Parathyroid adenoma (tissue), 2 donors: ENCODE data around the gene ENOPH1.

Source experiments
- H2AFZ ChIP-seq: fragments of 300-600 bp; sonication (generic); one replicate; pipeline ENCODE4 v1.7.0; 2017; ENCODE audit warnings: antibody characterized with exemption, mild to moderate bottlenecking
- H3K27ac ChIP-seq: fragments of 300-600 bp; sonication (generic); one replicate; pipeline ENCODE4 v1.7.0; 2017
- H3K27me3 ChIP-seq: fragments of 300-600 bp; sonication (generic); one replicate; pipeline ENCODE4 v1.7.0; 2017; ENCODE audit warnings: low read length; ENCODE audit not compliant: control insufficient read depth, insufficient read depth
- H3K36me3 ChIP-seq: fragments of 300-600 bp; sonication (generic); one replicate; pipeline ENCODE4 v1.7.0; 2017; ENCODE audit warnings: low read length; ENCODE audit not compliant: control insufficient read depth, insufficient read depth
- H3K4me1 ChIP-seq: fragments of 300-600 bp; sonication (generic); one replicate; pipeline ENCODE4 v1.7.0; 2017; ENCODE audit warnings: control low read depth
- H3K4me2 ChIP-seq: fragments of 300-600 bp; sonication (generic); one replicate; pipeline ENCODE4 v1.7.0; 2017; ENCODE audit warnings: low read length
- H3K4me3 ChIP-seq: fragments of 300-600 bp; sonication (generic); one replicate; pipeline ENCODE4 v1.7.0; 2017; ENCODE audit warnings: low read depth, low read length
- H3K79me2 ChIP-seq: fragments of 300-600 bp; sonication (generic); one replicate; pipeline ENCODE4 v1.7.0; 2017; ENCODE audit warnings: control low read depth
- H3K9ac ChIP-seq: fragments of 300-600 bp; sonication (generic); one replicate; pipeline ENCODE4 v1.7.0; 2017; ENCODE audit warnings: mild to moderate bottlenecking
- H3K9me3 ChIP-seq: fragments of 300-600 bp; sonication (generic); one replicate; pipeline ENCODE4 v1.7.0; 2017; ENCODE audit warnings: low read length; ENCODE audit not compliant: control insufficient read depth
- CTCF ChIP-seq: fragments of 300-600 bp; sonication (generic); IDR thresholded peaks from one replicate; pipeline ENCODE4 v1.7.0; 2017; ENCODE audit warnings: antibody characterized with exemption, mild to moderate bottlenecking
- donor health status: primary hyperparathyroidism.

The ENOPH1 gene

GRCh38 chr4:82434949-82435348 lies 4.6 kb downstream of the ENOPH1 start:
- H3K36me3 ChIP-seq, result no peaks in the 10 kb centered on the region
- TF ChIP-seq CTCF, result no peak

GRCh38 chr4:82436130-82436529 lies 5.7 kb downstream of the ENOPH1 start:
- Histone ChIP-seq H2AFZ (no peak overlapping the region), H3K4me2 (no peak overlapping the region), H3K9me3 (no peaks in the 10 kb centered on the region), H3K79me2 (peaks cover 31% of the 10 kb centered on the region), H3K27ac (no peak overlapping the region), H3K9ac (no peak overlapping the region), H3K36me3 (no peaks in the 10 kb centered on the region), H3K4me3 (no peak overlapping the region), H3K4me1 (no peaks in the 10 kb centered on the region), H3K27me3 (no peaks in the 10 kb centered on the region)
- TF ChIP-seq CTCF, result no peak

More at GRCh38 chr4:82434949-82435348, 4.6 kb downstream of the ENOPH1 start:
- Histone ChIP-seq H3K27me3 (no peaks in the 10 kb centered on the region), H3K4me2 (no peak overlapping the region), H3K9ac (no peak overlapping the region), H3K4me1 (no peaks in the 10 kb centered on the region), H3K79me2 (peaks cover 25% of the 10 kb centered on the region), H3K4me3 (no peak overlapping the region), H2AFZ (no peak overlapping the region), H3K27ac (no peak overlapping the region), H3K9me3 (no peaks in the 10 kb centered on the region)

- no peaks in the 10 kb centered on the region for H3K4me1 ChIP-seq
- peaks cover 31% of the 10 kb centered on the region for H3K79me2 ChIP-seq
- no peak overlapping the region for H3K4me2 ChIP-seq
- TF ChIP-seq CTCF, result no peak
- H3K4me3 ChIP-seq, result no peak overlapping the region
- H3K9me3 ChIP-seq, result no peaks in the 10 kb centered on the region
- no peak overlapping the region for H3K9ac ChIP-seq
- H3K36me3 ChIP-seq, result no peaks in the 10 kb centered on the region
- H2AFZ ChIP-seq, result no peak overlapping the region
- no peaks in the 10 kb centered on the region for H3K27me3 ChIP-seq
- no peak overlapping the region for H3K27ac ChIP-seq
Observed at GRCh38 chr4:82436780-82437179, 6.4 kb downstream of the ENOPH1 start.

GRCh38 chr4:82437285-82438005 lies 7.1 kb downstream of the ENOPH1 start:
- H3K27ac ChIP-seq, result no peak overlapping the region
- H3K9me3 ChIP-seq, result no peaks in the 10 kb centered on the region

More at GRCh38 chr4:82437285-82438005, 7.1 kb downstream of the ENOPH1 start:
- Histone ChIP-seq H3K79me2 (peaks cover 30% of the 10 kb centered on the region), H3K36me3 (no peaks in the 10 kb centered on the region), H3K27me3 (no peaks in the 10 kb centered on the region), H3K4me1 (no peaks in the 10 kb centered on the region), H3K9ac (no peak overlapping the region), H2AFZ (no peak overlapping the region), H3K4me3 (no peak overlapping the region), H3K4me2 (no peak overlapping the region)
- no peak for TF ChIP-seq CTCF
